Hematopoietic multipotent progenitor cell treated with erythropoietin and hydrocortisone succinate and interleukin-3 and kit ligand, for 15 days (in vitro differentiated cells): ENCODE measurements around the gene KAZALD1.

Experiments
- DNase-seq: peaks from one replicate; pipeline ENCODE4 v3.0.0-alpha.2; 2015; ENCODE audit warnings: low spot score

The KAZALD1 gene

DNA sequence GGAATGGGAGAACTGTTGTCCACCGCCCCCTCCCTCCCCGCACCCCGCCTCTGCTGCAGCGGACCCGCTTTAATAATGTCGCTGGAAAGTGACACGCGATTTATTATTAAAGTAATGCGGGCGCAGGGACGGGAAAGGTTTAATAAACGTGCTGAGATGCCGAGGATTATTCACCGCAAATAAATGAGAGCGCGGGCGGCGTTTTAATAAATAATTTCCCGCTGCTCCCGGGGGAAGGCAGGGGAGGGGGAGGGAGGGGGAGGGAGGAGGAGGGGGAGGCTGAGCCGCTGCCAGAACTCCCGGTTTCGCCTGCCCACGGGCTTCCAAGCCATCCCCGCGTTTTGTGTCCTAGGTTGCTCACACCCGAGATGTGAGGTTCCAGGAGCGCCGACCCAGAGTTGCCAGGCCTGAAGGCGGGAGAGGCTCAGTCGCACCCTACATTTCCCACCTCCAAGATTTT, 5.1 kb downstream of the KAZALD1 start:
- DNase-seq: peak; percentile 7

DNA sequence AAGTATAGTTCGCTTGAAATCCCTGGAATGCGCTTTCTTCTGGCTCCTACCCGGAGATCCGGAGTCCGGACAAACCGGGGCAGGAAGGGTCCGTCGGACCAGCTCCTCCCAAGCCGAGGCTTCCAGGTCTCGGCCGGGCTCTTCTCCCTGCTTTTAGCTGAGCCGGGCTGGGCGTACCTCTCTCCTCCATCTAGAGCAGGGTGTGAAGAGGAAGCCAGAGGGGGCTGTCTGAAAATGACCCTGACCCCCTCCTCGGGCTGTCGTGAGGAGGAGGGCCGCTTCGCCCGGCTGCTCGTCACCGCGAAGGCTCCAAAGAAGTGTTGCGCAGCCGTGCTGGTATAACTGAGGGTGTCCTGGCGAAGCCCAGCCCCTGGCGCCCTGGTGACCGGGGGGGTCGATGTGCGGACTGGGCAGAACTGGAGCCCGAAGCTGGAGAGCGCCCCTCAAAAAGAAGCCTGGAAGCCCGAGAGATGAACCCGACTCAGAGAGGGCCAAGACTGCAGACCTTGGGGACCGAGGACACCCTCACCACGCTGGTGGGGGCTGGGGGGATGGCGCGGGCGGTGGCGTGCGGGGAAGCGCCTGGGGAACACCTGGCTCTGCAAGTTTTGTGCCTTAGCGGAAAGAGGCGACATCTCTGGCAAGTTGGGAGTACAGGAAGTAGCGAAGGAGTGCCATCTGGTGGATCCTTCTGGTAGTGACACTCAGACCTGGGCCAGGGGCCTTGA, 5.7 kb downstream of the KAZALD1 start:
- peak; percentile 84 for DNase-seq

- no peak for DNase-seq
Measured at GRCh38 chr10:101069441-101069840, 7.7 kb downstream of the KAZALD1 start.

- no peak for DNase-seq
Measured at GRCh38 chr10:101070098-101070497, 8.3 kb downstream of the KAZALD1 start.

- DNase-seq: no peak
Measured at GRCh38 chr10:101071267-101071884, 9.6 kb downstream of the KAZALD1 start.

DNA sequence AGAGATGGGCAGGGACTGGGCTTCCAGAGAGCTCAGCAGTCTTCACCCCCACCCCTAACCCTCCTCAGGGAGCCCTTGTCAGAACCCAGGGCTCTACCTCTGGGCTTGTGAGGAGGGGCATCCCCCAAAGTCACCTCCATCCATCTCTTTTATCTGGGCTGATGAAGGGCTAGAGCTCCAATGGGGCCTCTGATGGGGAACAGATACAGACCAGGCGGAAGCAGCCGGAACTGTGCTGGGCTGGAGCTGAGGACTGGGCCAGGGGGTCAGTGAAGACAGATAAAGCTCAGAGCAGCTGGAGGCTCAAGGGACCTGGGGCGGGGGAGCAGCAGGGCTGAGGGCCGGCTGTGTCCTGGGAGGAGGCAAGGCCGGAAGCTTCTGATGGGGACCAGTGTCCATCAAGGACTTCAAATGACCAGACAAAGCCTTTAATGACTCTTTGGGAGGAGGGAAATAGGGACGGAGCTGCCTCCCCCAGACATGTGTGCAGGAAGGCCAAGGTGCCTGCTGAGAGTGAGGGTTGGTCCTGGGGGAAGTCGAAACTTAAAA, 10.2 kb downstream of the KAZALD1 start:
- DNase-seq: no peak

DNA sequence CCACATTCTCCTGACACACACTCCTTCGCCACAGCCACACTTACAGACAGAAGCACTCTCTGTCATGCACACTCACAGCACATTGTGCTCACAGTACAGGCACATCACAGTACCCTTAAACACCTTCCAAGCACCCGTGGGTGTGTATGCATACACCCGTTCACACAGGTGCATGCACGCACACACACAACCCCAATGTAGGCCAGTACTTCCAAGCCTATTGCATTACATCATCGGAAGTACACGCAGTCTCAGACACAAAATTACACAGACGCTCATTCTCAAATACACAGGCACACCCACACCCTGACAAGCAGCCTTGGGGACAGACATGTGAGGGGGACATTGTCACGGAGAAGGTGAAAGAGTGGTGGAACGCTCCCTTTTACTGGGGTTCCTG, 11.1 kb downstream of the KAZALD1 start:
- no peak for DNase-seq

DNA sequence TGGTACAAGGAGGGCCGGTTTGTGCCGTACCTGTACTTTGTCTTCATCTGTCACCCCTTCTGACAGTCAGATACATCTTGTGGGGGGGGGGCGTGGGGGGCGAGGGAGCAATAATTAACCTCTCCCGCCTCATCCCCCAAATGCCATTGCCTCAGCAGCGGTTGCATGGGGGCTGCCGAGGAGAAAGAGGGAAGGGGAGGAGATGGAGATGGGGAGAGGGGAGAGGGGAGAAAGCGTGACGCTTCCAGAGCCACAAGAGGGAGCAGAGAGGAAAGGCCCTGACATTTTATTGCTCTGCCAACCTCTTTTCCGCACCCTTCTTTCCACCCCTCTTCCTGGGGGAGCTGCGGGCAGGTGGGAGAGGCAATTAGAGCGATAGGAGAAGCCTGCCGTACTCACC, 11.8 kb downstream of the KAZALD1 start:
- no peak for DNase-seq

DNA sequence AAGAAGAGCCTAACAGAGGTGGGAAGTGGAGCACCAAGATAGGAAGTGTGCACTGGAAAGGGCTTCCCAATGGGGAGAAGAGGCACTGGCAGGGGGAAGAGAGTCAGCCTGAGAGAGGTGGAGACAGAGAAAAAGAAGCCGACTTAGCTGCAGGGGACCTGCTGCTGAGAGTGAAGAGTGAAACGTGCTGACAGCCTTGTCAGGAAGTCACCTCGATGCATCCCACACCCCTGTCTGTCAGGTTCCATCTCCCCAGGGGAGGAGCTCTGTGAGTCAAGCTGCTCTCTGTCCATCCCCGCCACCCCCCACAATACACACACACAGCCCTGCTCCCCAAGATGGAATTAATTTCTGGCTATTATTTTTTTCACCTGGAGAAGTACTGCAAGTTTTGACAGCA, 14.0 kb downstream of the KAZALD1 start:
- no peak for DNase-seq

- no peak for DNase-seq
Measured at GRCh38 chr10:101076630-101077029, 14.8 kb downstream of the KAZALD1 start.

- no peak for DNase-seq
Measured at GRCh38 chr10:101079874-101080273, 18.1 kb downstream of the KAZALD1 start.

DNA sequence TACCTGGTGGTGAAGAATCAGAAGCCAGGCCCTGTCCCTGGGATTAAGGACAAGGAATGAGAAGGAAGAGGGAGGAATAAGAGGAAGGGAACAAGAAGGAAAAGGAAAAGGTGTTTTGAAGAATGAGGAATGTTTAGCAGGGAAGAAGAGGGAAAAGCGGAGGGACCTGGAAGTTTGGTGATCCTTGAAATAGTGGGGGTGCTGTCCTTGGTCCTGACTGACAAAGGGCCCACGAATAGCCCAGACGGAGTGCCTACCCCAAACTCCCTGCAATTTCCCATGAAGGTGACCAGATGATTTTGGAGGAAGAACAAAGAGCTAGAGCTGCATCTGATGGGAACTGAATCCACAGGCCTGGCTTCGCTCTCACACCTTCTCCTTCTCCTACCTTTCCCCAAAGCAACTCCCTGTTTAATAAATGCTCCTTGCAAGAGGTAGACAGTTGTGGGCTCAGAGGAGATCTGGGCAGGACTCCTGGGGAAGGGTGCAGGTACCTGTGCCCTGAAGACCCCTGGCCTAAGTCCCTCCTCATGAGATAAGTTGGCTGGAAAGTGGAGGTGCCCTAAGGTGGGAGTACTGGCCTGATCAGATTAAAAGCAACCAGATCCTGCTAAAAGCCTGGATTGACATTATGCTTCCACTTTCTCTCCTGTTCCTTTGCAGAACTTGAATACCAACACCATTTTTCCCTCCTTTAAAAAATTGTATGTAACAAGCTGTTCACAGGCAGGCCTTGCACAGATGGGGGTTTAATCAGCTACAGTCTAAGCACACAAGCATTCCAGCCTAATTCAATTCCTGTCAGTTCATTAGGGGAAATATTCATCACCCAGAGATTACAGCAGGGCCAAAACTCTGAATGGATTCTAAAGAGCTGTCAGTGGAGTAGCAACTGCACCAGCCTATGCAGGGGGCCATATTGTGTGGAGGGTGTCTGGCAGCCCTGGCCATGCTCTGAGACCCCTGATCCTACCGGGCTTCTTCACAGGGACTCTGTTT, 19.4 kb downstream of the KAZALD1 start:
- no peak for DNase-seq

DNA sequence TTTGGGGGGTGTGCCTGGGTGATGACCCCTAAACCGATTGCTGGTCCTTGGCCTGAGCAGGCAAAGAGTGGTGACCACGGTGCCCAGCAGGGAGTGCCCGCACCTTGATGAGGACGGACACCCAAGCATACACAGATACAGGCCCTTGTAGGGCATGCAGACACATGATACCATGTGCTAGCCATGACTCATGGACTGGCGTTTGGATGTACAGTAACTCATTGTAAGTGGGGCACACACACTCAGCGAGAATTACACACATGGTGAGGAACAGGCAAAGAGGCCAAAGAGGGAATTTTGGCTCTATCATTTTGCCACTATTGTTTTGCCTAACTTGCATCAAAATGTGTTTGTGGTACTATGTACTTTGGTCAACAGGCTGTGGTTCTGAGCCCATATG, 24.1 kb downstream of the KAZALD1 start:
- no peak for DNase-seq

GRCh38 chr10:101087376-101087775, 25.6 kb downstream of the KAZALD1 start:
- DNase-seq: no peak

GRCh38 chr10:101087965-101088364, 26.2 kb downstream of the KAZALD1 start:
- DNase-seq: no peak

DNA sequence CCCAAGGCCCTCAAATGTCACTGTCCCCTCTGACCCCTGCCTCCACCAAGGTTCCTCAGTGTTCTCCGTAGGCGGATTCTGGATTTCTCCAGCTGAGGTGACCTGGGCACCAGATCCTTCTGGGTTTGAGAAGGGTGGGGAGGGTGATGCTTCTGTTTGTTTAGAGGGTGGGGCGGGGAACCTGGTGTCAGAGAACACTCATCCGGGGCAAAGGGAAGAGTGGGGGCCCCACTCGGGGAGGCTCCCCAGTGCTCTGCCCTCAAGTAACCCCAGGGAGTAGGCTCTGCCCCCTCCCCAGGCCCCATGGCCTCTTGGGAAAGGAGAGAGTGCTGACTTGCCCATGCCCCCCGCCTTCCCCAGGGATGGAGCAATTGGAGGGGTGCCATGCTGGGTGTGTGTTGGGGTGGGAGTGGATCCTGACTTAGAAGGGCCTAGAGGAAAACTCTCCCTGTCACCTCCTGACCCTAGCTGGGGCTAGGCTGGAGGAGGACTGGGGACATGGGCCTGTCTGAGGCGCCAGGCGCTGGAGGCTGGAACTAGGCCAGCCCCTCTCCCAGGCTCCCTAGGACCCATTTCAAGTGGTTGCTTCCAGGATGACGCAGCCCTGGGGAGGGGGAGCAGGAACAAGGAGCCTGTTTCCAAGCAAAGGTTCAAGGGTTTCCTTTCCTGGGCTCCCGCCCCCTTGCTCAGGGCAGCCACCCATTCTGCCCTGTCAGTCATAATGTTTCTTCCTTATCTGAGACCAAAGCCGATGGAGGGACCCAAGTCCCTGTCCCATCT, 27.9 kb downstream of the KAZALD1 start:
- no peak for DNase-seq

DNA sequence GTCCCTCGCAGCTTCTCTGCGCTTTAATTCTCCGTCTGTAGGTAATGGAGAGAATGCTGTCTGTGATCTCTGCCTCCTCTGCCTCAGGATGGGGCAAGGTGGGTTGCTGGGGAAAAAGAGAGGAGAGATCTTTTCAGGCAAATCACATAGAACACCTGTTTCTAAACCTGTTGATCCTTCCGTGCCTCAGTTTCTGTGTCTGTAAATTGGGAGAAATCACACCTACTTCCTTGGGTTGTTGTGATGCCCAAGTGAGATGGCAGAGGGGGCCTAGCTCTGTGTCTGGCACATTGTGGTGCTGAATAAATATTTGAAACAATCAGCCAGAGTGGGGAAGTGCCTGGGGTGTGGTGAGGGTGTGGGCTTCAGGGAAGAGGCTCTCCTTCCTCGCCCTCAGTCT, 28.8 kb downstream of the KAZALD1 start:
- no peak for DNase-seq

- no peak for DNase-seq
Measured at GRCh38 chr10:101091546-101092290, 29.9 kb downstream of the KAZALD1 start.

GRCh38 chr10:101092881-101093354, 31.1 kb downstream of the KAZALD1 start:
- no peak for DNase-seq

DNA sequence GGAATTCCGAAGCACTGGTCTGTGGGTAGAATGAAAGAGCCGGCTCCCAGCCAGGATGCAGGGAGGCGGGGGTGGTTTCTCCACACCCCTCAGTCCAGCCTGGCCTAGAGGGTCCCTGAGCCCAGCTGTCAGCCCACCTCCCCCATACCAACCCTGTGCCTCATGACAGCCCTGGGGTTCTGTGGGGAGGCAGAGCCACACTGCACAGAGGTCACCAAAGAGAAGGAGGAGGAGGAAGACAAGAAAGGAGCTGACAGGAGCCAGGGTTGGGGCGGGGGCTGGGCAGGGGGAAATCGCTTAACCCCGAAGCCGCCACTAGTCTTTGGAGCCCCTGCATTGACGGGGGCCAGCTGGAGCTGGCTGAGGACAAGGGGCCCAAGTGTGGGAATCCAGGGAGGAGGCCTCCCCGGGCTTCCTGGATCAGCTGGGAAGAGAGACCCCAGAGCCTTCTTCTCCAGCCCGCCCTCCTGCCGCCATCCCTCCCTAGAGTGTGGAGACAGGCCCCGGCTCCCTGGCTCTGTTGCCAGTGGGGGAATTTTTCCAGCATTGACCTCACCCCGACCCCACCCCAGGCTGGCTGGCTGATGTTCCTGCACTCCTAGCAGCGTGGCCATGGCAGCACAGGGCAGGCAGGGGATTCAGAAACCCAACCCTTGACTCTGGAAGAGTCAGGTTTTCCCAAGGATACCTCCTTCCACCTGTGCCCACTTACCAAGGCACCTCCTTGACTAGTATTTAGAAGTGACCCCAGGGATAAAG, 32.5 kb downstream of the KAZALD1 start:
- no peak for DNase-seq
